Loucy (cell line): ENCODE measurements around the gene MAPKAP1.

Experiments
- H2AFZ ChIP-seq: fragments of 200-600 bp; sonication (generic); 2 replicates; pipeline ENCODE4 v1.6.0; 2016; ENCODE audit warnings: antibody characterized with exemption, mild to moderate bottlenecking, low read length, moderate library complexity
- H3F3A ChIP-seq: fragments of 200-600 bp; 2 replicates; pipeline ENCODE4 v1.6.0; 2016; ENCODE audit warnings: antibody characterized with exemption, low read depth, mild to moderate bottlenecking
- H3K27me3 ChIP-seq: fragments of 200-600 bp; sonication (generic); 2 replicates; pipeline ENCODE4 v1.6.1; 2014; ENCODE audit warnings: low read length, mild to moderate bottlenecking; ENCODE audit not compliant: insufficient read depth, poor library complexity, severe bottlenecking
- H3K36me3 ChIP-seq: fragments of 200-600 bp; sonication (generic); 2 replicates; pipeline ENCODE4 v1.6.1; 2016; ENCODE audit warnings: low read length; ENCODE audit not compliant: insufficient read depth
- H3K4me1 ChIP-seq: fragments of 200-600 bp; sonication (generic); 2 replicates; pipeline ENCODE4 v1.5.1; 2014; ENCODE audit warnings: low read length, mild to moderate bottlenecking; ENCODE audit not compliant: insufficient read depth, poor library complexity, severe bottlenecking
- H3K4me2 ChIP-seq: fragments of 200-600 bp; sonication (generic); 2 replicates; pipeline ENCODE4 v1.6.0; 2014; ENCODE audit warnings: antibody characterized with exemption, low read length, low read depth, mild to moderate bottlenecking; ENCODE audit not compliant: poor library complexity, severe bottlenecking
- H3K4me3 ChIP-seq: fragments of 200-600 bp; sonication (generic); 2 replicates; pipeline ENCODE4 v1.5.1; 2014; ENCODE audit warnings: low read length, mild to moderate bottlenecking, mixed read lengths; ENCODE audit not compliant: poor library complexity, severe bottlenecking
- H3K79me2 ChIP-seq: fragments of 200-600 bp; sonication (generic); 2 replicates; pipeline ENCODE4 v1.6.1; 2014; ENCODE audit warnings: low read length; ENCODE audit not compliant: insufficient read depth
- H3K9ac ChIP-seq: fragments of 200-600 bp; sonication (generic); 2 replicates; pipeline ENCODE4 v1.6.0; 2014; ENCODE audit warnings: mild to moderate bottlenecking, low read depth, low read length, moderate library complexity; ENCODE audit not compliant: poor library complexity, severe bottlenecking
- H3K9me2 ChIP-seq: fragments of 200-600 bp; sonication (generic); replicated peaks from 2 replicates; pipeline ENCODE4 v1.6.1; 2016; ENCODE audit warnings: low read depth, low read length, mixed read lengths
- H3K9me3 ChIP-seq: fragments of 200-600 bp; sonication (generic); 2 replicates; pipeline ENCODE4 v1.6.1; 2014; ENCODE audit warnings: mild to moderate bottlenecking, antibody characterized with exemption, low read length, low read depth; ENCODE audit not compliant: insufficient read depth
- H4K20me1 ChIP-seq: fragments of 200-600 bp; sonication (generic); 2 replicates; pipeline ENCODE4 v1.6.0; 2014; ENCODE audit warnings: antibody characterized with exemption, low read length, mild to moderate bottlenecking; ENCODE audit not compliant: insufficient read depth, poor library complexity, severe bottlenecking
- EZH2phosphoT487 ChIP-seq: fragments of 200-600 bp; IDR thresholded peaks from 2 replicates; pipeline ENCODE4 v1.6.1; 2018; ENCODE audit warnings: antibody characterized with exemption, mild to moderate bottlenecking, moderate library complexity, borderline replicate concordance
- TF ChIP-seq, protein P1 (sequence below): fragments of 200-600 bp; sonication (generic); conservative IDR thresholded peaks from 2 replicates; pipeline ENCODE4 v1.5.1; 2014; ENCODE audit warnings: mild to moderate bottlenecking, antibody characterized with exemption, low read length

MAPKAP1 gene

GRCh38 chr9:125674981-125675973 lies 31.7 kb downstream of the MAPKAP1 start:
- no peaks in the 10 kb centered on the region for H3K36me3 ChIP-seq
- no peak overlapping the region for H3K4me3 ChIP-seq
- no peaks in the 10 kb centered on the region for H3F3A ChIP-seq
- H3K4me1 ChIP-seq = no peaks in the 10 kb centered on the region
- no peaks in the 10 kb centered on the region for H4K20me1 ChIP-seq
- no peak overlapping the region for H3K4me2 ChIP-seq
- TF ChIP-seq, protein P1, sequence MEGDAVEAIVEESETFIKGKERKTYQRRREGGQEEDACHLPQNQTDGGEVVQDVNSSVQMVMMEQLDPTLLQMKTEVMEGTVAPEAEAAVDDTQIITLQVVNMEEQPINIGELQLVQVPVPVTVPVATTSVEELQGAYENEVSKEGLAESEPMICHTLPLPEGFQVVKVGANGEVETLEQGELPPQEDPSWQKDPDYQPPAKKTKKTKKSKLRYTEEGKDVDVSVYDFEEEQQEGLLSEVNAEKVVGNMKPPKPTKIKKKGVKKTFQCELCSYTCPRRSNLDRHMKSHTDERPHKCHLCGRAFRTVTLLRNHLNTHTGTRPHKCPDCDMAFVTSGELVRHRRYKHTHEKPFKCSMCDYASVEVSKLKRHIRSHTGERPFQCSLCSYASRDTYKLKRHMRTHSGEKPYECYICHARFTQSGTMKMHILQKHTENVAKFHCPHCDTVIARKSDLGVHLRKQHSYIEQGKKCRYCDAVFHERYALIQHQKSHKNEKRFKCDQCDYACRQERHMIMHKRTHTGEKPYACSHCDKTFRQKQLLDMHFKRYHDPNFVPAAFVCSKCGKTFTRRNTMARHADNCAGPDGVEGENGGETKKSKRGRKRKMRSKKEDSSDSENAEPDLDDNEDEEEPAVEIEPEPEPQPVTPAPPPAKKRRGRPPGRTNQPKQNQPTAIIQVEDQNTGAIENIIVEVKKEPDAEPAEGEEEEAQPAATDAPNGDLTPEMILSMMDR = no peak
- TF ChIP-seq EZH2phosphoT487 = no peak
- H3K9me3 ChIP-seq = no peaks in the 10 kb centered on the region
- no peaks in the 10 kb centered on the region for H3K27me3 ChIP-seq
- H3K9ac ChIP-seq = no peak overlapping the region
- peaks cover 9% of the 10 kb centered on the region for H3K79me2 ChIP-seq
- no peaks in the 10 kb centered on the region for H3K9me2 ChIP-seq
- no peak overlapping the region for H2AFZ ChIP-seq

GRCh38 chr9:125672876-125673275 lies 34.1 kb downstream of the MAPKAP1 start:
- Histone ChIP-seq H3K4me2 (no peak overlapping the region), H3K9me2 (no peaks in the 10 kb centered on the region), H3K79me2 (no peaks in the 10 kb centered on the region; the same call in 1 of the 2 replicates), H3K4me3 (no peak overlapping the region), H3K9ac (no peak overlapping the region), H4K20me1 (no peaks in the 10 kb centered on the region), H2AFZ (no peak overlapping the region), H3F3A (no peaks in the 10 kb centered on the region), H3K27me3 (no peaks in the 10 kb centered on the region), H3K4me1 (no peaks in the 10 kb centered on the region), H3K9me3 (no peaks in the 10 kb centered on the region), H3K36me3 (peaks cover 7% of the 10 kb centered on the region; the same call in 1 of the 2 replicates)
- TF ChIP-seq, protein P1 = no peak
- TF ChIP-seq EZH2phosphoT487 = no peak

DNA sequence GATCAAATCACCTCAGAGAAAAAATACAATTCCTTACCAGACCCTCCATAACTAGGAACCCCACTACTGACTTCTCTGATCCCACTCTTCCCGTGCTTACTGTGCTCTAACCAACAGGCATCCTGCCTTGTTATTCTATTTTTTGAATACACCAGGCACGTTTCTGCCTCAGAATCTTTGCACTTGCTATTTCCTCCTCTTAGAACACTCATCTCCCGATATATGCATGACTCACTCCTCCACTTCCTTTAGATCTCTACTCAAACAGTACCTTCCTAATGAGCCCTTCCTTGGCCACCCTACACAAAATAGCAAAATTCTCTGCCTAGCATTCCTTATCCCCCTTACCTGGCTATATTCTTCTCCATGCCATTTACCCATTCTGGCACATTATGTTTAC lies 43.9 kb downstream of the MAPKAP1 start:
- H3K36me3 ChIP-seq = peaks cover 11% of the 10 kb centered on the region; the same call in 1 of the 2 replicates
- no peak overlapping the region; the same call in 1 of the 2 replicates for H2AFZ ChIP-seq
- H3K27me3 ChIP-seq = no peaks in the 10 kb centered on the region
- H3K9ac ChIP-seq = no peak overlapping the region
- no peaks in the 10 kb centered on the region for H3F3A ChIP-seq
- no peak for TF ChIP-seq EZH2phosphoT487
- TF ChIP-seq, protein P1 = no peak
- H3K4me1 ChIP-seq = peaks cover 8% of the 10 kb centered on the region
- no peaks in the 10 kb centered on the region for H4K20me1 ChIP-seq
- H3K4me2 ChIP-seq = peak overlapping the region; percentile 46
- H3K9me3 ChIP-seq = no peaks in the 10 kb centered on the region
- H3K4me3 ChIP-seq = peak overlapping the region; percentile 13
- no peaks in the 10 kb centered on the region for H3K79me2 ChIP-seq
- H3K9me2 ChIP-seq = no peaks in the 10 kb centered on the region
